ENCODE measurements around the gene AGPAT1. TPM values are rescaled to one million over a fixed set of nuclear protein-coding genes. Genes with fewer than 3 reads are reported as not detected.
"Not testable (repeated sequence)": the region's sequence is repeated elsewhere in the genome, so short reads cannot be mapped to it uniquely, and the experiment has no call there.

AGPAT1 gene
- total RNA-seq, 1 experiment from 2014 or later: 80.4 TPM

- in situ Hi-C loops (cut with HindIII; ENCODE audit: low sequenced_read_pairs): no loop called here
- DNase-seq (ENCODE audit: low spot score): no peak
These were observed 12.6 kb upstream of the AGPAT1 start for GRCh38 chr6:32188381-32189068.

- in situ Hi-C loops (cut with HindIII; ENCODE audit: low sequenced_read_pairs); DNase-seq (ENCODE audit: low spot score): not testable (repeated sequence)
These were observed 12.0 kb upstream of the AGPAT1 start for GRCh38 chr6:32187725-32188380.

GRCh38 chr6:32187009-32187709, 11.3 kb upstream of the AGPAT1 start:
- in situ Hi-C loops (cut with HindIII; ENCODE audit: low sequenced_read_pairs): no loop called here
- DNase-seq (ENCODE audit: low spot score): no peak

- in situ Hi-C loops (cut with HindIII; ENCODE audit: low sequenced_read_pairs); DNase-seq (ENCODE audit: low spot score): not testable (repeated sequence)
These were observed 10.4 kb upstream of the AGPAT1 start for GRCh38 chr6:32186151-32186840.

GRCh38 chr6:32185681-32186131, 9.8 kb upstream of the AGPAT1 start:
- peak; percentile 76 for DNase-seq (ENCODE audit: low spot score)
- in situ Hi-C loops (cut with HindIII; ENCODE audit: low sequenced_read_pairs): not testable (repeated sequence)

DNA sequence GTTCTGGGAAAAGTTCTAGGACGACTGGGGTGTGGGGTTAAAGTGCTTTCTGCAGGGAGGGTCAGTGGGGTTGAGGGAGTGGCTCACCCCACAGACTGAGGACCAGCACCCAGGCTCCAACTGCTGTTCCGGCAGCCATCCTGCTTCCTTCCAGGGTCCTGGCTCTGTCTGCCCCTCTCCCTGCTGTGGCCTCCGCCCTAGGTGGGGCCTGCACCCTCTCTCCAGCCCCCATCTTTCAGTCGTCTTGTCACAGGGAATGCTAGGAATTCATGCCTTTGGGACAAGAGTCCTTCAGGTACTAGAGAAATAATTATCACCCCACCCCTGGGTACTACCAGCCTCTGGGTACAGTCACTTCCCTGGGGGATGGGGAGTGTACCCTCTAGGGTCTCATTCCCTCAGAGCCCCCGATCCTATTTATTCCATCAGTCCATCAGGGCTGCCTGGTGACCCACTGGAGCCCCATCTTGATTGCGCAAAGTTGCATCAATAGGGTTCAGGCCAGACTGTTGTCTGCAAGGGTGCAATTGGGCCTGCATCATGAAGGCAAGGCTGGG, 8.3 kb upstream of the AGPAT1 start, which contains the start of gene AGER:
TSS of gene AGER (minus strand) at position 170 of the 557 bp plus-strand sequence. CDS start at position 139, 31 bp downstream.
- DNase-seq (ENCODE audit: low spot score): no peak
- in situ Hi-C loops (cut with HindIII; ENCODE audit: low sequenced_read_pairs): loop anchor here (5.0 kb wide), 1 partner anchor 57 kb away; the partner anchor contains the start of gene ATF6B

GRCh38 chr6:32183483-32184083, 7.7 kb upstream of the AGPAT1 start:
- in situ Hi-C loops (cut with HindIII; ENCODE audit: low sequenced_read_pairs): loop anchor here (5.0 kb wide), 1 partner anchor 56 kb away; the partner anchor contains the start of gene ATF6B

DNA sequence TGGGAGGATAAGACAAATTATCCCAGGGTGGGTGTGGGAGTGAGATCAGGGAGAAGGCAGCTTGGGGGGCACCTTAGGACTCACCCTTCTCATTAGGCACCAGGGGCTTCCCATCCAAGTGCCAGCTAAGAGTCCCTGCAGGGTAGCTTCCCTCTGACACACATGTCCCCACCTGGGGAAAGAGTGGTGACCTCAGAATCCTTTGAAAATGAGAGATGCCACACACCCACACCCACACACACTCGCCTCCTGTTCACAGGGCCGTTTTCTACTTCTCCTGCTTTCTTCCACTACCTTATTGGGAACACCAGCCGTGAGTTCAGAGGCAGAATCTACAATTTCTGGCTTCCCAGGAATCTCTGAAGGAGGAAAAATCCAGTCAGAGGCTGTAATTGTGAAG, 7.1 kb upstream of the AGPAT1 start:
- DNase-seq (ENCODE audit: low spot score): no peak
- in situ Hi-C loops (cut with HindIII; ENCODE audit: low sequenced_read_pairs): loop anchor here (5.0 kb wide), 1 partner anchor 56 kb away; the partner anchor contains the start of gene ATF6B

More at GRCh38 chr6:32183483-32184083, 7.7 kb upstream of the AGPAT1 start:
- no peak for DNase-seq (ENCODE audit: low spot score)

DNA sequence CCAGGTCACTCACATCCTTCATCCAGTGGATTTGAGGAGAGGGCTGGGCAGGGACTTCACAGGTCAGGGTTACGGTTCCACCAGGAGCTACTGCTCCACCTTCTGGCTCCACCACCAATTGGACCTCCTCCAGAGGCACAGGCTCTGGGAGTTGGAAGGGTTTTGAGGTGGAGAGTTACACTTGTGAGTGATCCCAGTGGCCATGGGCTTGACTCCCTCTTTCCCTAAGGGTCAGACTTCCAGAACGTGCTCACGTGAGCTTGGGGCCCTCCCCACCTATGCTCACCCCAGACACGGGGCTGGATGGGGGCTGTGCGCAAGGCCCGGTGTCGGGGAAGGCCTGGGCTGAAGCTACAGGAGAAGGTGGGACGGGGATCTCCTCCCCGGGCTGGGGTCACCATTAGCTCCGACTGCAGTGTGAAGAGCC, 6.7 kb upstream of the AGPAT1 start:
- in situ Hi-C loops (cut with HindIII; ENCODE audit: low sequenced_read_pairs): loop anchor here (5.0 kb wide), 1 partner anchor 55 kb away; the partner anchor contains the start of gene ATF6B
- no peak for DNase-seq (ENCODE audit: low spot score)

- in situ Hi-C loops (cut with HindIII; ENCODE audit: low sequenced_read_pairs): loop anchor here (5.0 kb wide), 1 partner anchor 55 kb away; the partner anchor contains the start of gene ATF6B
- no peak for DNase-seq (ENCODE audit: low spot score)
These were observed 6.1 kb upstream of the AGPAT1 start for GRCh38 chr6:32181915-32182529.

- no peak for DNase-seq (ENCODE audit: low spot score)
- in situ Hi-C loops (cut with HindIII; ENCODE audit: low sequenced_read_pairs): loop anchor here (5.0 kb wide), 1 partner anchor 54 kb away; the partner anchor contains the start of gene ATF6B
These were observed 5.3 kb upstream of the AGPAT1 start for GRCh38 chr6:32181148-32181702.

DNA sequence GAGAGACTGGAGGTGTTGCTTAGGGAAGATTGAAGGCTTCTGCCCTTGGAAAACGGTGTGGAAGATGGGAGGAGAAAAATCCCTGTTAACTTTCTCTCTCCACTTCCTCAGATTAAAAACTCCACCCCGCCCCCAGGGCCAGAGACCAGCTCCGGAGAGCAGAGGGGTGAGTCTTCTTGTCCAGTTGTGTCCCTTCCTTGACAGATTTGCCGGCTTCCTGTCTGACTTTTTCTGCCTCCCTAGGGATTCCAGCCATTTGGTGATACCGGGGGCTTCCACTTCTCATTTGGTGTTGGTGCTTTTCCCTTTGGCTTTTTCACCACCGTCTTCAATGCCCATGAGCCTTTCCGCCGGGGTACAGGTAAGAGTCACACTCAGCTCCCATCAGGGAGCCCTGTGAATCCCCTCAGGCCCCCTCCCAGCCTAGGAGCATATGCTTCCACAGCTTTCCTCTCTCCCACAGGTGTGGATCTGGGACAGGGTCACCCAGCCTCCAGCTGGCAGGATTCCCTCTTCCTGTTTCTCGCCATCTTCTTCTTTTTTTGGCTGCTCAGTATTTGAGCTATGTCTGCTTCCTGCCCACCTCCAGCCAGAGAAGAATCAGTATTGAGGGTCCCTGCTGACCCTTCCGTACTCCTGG, 4.0 kb upstream of the AGPAT1 start:
- in situ Hi-C loops (cut with HindIII; ENCODE audit: low sequenced_read_pairs): loop anchor here (5.0 kb wide), 1 partner anchor 53 kb away; the partner anchor contains the start of gene ATF6B

DNA sequence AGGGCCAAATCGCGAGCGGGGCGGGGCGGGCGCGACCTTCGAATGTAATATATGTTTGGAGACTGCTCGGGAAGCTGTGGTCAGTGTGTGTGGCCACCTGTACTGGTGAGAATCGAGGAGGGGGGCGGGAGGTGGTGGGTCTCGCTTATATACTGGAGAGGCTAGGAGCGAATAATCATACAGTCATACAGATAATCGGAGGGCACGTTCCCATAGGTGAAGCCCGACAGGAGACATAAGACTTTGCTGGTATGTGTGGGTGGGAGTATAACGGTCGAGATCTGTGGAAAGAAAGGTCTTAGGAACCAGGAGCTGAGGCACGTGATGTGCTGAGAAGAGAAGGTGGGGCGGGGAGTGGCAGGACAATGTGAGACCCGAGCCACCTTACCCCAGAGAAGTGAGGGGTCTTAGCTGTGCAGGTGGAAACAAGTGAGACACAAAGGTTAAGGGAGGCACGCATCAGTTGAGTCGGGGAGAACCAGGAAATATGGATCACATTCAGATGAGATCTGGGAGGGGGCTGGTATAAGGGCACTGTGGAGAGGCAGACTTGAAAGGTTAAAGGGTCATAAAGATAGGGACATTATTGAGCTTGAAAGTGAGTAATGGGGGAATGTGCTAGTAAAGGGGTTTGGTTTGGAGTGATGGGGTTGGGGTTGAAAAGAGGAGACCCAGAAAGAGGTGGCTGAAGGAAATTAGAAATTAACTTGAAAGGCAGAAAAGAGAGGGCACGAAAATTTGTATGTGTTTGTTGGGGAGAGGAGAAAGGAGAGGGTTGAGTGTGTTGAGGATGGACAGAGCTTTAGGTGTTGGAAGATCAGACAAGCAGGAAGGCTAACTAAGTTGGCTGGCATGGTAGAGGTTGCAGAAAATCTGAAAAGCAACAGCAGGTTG, 2.9 kb upstream of the AGPAT1 start:
- in situ Hi-C loops (cut with HindIII; ENCODE audit: low sequenced_read_pairs): no loop called here
- peak; percentile 53 for DNase-seq (ENCODE audit: low spot score)

More for the DNA sequence above, 4.0 kb upstream of the AGPAT1 start:
- peak; percentile 25 for DNase-seq (ENCODE audit: low spot score)

DNA sequence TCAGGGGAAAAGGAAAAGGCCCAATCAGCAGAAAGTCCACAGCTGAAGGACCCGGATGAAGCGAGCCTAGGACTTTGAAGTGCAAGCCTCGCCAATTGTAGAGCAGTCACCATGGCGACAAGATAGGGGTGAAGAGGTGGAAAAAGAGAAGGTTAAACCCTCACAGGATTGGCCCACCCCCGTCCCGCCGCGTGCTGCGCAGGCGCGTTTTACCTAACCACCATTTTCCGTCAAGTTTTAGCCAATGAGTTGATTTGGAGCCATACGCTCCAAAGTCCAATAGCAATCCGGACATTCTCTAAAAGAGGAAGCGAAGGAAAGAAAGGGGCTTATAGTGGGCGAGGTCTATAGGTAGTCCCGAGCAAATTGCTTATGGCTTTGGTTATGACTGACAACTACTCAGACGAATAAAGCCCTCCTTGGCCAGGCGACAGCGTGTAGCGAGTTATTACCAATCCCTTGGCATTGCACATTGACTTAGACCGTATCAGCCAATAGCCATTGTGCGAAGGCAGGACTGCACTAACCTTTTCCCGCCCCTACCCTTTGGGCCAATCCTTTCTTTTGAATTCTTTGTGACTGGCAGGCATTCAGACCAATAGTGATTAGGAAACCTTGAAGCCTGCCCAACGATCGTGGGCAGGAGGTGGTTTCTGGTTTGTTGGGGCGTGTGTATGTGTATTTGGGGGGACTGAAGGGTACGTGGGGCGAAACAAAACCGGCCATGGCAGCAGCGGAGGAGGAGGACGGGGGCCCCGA, 2.1 kb upstream of the AGPAT1 start, which contains the start of gene RNF5:
TSS of gene RNF5 (plus strand) at position 618 of the 759 bp plus-strand sequence. CDS start at position 725, 107 bp downstream.
- peak; percentile 100 for DNase-seq (ENCODE audit: low spot score)
- in situ Hi-C loops (cut with HindIII; ENCODE audit: low sequenced_read_pairs): no loop called here

DNA sequence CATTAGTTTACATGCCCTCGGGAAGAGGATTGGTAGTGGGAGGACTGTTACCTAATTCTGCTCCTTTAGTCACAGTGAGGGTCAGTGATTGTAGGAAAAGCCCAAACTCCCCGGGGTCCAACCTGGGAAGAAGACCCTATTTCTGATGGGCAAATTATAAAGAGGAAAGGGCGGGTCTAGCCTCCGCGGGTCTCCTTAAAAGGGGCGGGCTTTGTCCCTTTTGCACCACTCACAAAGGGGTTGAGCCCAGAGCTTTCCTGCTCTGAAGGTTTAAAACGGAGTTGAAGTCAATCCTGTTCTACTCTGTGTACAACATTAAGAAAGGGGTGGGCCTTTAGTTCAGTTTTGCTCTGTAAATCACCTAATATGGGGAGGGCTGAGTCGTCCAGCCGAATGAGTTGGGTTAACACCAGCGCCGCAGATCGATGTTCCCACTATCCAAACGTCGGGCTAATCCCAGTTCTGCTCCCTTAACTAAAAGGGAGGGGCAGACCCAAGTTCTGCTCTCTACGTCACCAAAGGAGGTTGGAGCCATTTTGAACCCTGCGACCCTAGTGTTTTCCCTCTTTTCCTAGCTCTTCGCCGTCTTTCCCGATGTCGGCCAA, 1.4 kb upstream of the AGPAT1 start:
- in situ Hi-C loops (cut with HindIII; ENCODE audit: low sequenced_read_pairs): no loop called here
- DNase-seq (ENCODE audit: low spot score): no peak
